ENCODE measurements around the gene FBXW12.

GRCh38 chr3:48436477-48436787 is 64.4 kb downstream of the FBXW12 start:
- TF ChIP-seq ZNF274 (IDR thresholded peaks at IDR 0.05; ENCODE audit: low read depth, low read length) = no peak
- TF ChIP-seq YY1 (IDR thresholded peaks at IDR 0.05; ENCODE audit: insufficient read depth, insufficient read length) = no peak
- TF ChIP-seq SUZ12 (IDR thresholded peaks at IDR 0.05; ENCODE audit: extremely low read depth, insufficient read depth, insufficient read length) = no peak
